OCI-LY1 (cell line): ENCODE results near the gene GALNT18.

Source experiments
- CTCF ChIP-seq: fragments of 200-600 bp; sonication (generic), shearing (Covaris generic); IDR thresholded peaks from 2 replicates; pipeline ENCODE4 v1.5.1; 2017; ENCODE audit warnings: mild to moderate bottlenecking, antibody characterized with exemption, low read length, moderate library complexity, mixed read lengths
- EZH2 ChIP-seq: fragments of 200-600 bp; sonication (generic), shearing (Covaris generic); IDR thresholded peaks from 2 replicates; pipeline ENCODE4 v1.8.0; 2017; ENCODE audit warnings: borderline replicate concordance, mixed run types, mild to moderate bottlenecking, antibody characterized with exemption, low read length, moderate library complexity, mixed read lengths

GRCh38 chr11:11338304-11338703 is 283.5 kb downstream of the GALNT18 start:
- no peak for TF ChIP-seq CTCF
- TF ChIP-seq EZH2: no peak
